Stimulated activated CD8-positive, alpha-beta memory T cell treated with anti-CD3 and anti-CD28 coated beads, Interleukin-15, amount 100 ng/mL, for 24 hours (primary cell): ENCODE data around the gene RNF115.
"Not testable (repeated sequence)": the region's sequence is repeated elsewhere in the genome, so short reads cannot be mapped to it uniquely, and the experiment has no call there.

Source experiments
- DNase-seq: peaks from one replicate; pipeline ENCODE4 v3.0.0-alpha.2; 2020; ENCODE audit warnings: low read depth

Gene RNF115

DNA sequence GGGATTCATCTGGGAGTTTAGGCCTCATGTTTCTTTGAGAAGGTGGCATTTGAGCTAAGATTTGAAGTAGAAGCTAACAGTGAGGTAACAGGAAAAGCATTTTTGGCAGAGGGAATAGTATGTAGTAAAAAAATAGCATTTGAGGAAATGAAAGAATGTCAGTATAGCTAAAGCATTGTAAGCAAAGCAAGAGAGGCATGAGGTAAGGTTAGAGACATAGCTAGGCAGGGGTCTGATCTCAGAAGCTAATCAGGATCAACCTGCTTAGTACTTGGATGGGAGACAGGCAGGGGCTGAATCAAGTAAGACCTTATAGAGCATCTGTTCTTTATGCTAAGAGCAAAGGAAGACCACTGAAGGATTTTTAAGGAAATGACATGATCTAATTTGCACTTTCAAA lies 4.1 kb upstream of the RNF115 start:
- DNase-seq, result no peak

- DNase-seq, result no peak
These were observed 2.1 kb upstream of the RNF115 start for GRCh38 chr1:145826030-145826429.

GRCh38 chr1:145824499-145824842 lies 576 bp upstream of the RNF115 start:
- DNase-seq, result no peak

DNA sequence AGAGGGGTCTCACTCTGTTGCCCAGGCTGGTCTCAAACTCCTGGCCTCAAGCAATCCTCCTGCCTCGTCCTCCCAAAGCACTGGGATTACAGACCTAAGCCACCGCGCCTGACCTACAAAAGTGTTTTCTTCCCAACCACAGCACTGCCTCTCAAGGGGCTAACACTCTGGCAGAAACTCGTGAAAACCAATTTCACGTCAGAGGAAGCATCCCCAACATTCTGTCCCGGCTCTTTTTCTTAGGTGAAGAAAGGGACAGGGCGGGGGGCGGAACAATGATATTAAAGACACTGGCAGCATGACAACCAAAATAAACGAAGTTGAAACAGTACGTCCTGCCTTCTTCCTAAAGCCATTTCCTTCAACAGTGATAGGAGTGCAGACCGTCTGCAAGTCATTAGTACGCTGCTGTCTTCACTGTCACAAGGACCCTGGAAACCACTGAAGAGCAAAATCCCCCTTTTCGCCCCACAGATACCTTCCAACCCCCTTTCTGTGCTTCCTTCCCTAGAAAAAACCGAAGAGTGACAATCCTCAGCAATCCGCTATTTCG lies 1.0 kb downstream of the RNF115 start:
- DNase-seq, result not testable (repeated sequence)

GRCh38 chr1:145818095-145818494 lies 5.8 kb downstream of the RNF115 start:
- DNase-seq, result not testable (repeated sequence)

DNA sequence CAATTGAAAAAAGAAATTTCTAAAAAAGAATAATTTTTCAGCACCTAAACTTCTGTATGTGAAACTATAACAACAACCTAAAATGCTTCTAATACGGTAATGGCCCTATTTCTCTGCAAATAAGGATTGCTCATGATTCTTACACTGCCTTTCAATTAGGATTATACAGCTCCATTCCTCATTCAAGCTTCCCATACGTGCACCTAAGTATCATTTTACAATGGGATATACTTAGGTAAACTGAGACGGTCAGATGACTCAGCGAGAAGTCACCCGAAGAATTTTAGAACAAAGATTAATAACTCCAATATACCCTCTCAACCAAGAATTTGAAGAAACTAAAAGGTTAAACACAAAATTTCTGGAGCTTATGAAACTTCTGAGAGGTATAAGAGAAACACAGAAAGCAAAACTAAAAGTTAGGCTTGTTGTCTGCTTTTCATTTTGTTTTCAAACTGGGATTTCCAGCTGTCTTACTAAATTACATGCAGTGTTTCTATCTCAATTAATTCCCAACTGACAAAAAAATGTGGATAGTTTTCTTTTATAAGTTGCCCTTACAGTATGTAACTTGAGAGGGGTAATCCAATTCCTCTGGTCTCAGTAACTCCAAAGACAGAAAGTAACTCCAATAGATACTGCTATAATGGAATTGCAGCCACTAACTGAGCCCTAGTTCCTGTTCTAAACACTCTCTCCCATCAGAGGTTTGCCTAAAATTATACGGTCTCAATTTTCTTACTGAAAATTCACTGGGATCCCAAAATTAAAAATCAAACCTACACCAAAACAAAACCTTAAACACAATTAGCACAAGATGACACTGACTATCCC lies 10.7 kb downstream of the RNF115 start:
- not testable (repeated sequence) for DNase-seq

DNA sequence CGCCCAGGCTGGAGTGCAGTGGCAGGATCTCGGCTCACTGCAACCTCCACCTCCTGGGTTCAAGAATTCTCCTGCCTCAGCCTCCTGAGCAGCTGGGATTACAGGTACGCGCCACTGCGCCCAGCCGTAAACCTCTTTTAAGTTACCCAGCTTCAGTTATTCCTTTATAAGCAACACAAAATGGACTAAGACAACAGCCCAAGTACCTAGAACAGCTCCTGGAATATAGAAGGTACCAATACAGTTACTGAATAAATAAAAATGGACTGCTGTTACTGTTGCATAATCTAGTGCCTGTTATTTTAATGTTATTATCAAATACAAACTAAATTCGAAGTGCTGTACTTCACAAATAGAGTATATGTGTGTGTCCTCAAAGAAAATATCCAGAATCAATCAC lies 17.1 kb downstream of the RNF115 start:
- DNase-seq, result no peak

DNA sequence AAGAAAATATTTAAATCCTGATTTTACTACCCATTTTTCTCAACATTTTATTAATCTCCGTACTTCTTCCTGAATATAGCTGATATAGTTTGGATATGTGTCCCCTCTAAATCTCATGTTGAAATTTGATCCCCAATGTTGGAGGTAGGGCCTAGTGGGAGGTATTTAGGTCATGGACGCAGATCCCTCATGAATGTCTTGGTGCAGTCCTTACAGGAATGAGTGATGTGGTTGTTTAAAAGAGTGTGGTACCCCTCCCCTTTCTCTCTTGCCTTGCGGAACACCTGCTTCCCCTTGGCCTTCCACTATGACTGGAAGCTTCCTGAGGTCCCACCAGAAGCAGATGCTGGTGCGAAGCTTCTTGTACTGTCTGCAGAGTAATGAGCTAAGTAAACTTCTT lies 17.5 kb downstream of the RNF115 start:
- no peak for DNase-seq

DNA sequence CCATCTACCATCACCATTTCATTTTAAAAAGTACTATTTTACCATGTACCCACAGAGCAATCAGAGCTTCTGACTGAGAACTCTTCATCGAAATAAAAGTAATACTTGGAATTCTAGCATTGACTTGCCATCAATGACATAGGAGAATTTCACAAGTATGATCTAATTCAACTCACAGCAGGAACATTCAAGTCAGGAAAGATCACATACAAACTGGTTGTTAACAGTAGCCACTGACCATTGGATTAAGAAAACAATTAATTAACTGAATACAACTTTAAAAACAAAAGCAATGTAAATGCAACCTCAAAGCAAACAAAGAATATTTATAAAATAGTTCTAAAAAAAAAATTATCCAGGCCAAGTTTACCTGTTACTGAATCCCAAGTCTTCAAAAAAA lies 18.8 kb downstream of the RNF115 start:
- DNase-seq, result no peak

- DNase-seq, result no peak
These were observed 19.5 kb downstream of the RNF115 start for GRCh38 chr1:145804235-145805045.

DNA sequence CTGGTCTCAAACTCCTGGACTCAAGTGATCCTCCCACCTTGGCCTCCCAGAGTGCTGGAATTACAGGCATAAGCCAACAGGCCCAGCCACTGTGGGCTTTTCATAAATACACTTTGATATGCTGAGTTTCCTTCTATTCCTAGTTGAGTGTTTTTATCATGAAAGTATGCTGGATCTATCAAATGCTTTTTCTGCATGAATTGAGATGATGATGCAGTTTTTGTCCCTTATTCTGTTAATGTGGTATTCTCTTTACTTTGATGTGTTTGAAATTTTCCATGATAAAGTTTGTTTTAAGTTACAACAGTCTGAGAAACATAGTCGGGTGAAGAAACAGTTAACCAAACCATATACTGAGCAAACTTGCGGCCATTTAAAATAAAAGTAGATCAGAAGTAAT lies 24.1 kb downstream of the RNF115 start:
- no peak for DNase-seq

DNA sequence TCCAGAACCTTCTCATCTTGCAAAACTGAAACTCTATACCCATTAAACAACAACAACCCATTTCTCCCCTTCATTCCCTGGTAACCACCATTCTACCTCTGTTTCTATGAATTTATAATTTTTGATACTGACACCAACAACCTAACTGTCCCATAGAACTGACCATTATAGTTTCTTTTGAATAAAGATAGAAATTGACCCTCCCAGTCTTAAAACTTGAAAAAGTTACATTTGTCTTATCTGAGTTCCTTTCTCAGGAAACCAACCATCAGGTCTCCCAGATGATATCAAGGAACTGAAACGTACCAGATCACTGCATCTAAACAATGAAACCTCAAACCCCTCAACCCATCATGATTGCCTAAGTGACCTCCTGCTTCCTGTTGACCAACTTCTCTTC lies 27.1 kb downstream of the RNF115 start:
- DNase-seq, result no peak

DNA sequence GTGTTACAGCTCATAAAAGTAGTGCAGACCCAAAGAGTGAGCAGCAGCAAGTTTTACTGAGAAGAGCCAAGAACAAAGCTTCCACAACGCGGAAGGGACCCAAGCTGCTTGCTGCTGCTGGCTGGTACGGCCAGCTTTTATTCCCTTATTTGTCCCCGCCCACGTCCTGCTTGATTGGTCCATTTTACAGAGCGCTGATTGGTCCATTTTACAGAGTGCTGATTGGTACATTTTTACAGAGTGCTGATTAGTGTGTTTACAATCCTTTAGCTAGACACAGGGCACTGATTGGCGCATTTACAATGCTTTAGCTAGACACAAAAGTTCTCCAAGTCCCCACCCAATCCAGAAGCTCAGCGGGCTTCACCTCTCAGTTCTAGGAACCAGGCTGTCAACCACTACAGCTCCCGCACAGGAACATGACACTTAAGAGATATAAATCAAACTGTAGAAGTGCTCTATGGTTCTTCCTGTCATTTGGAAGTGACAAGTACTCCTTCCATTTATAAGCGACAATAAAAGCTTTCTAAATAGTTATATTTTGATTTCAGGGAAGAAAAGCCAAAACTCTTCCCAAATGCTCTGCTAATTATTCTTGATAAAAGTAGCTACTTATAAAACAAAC lies 28.5 kb downstream of the RNF115 start:
- DNase-seq, result no peak

- no peak for DNase-seq
These were observed 31.4 kb downstream of the RNF115 start for GRCh38 chr1:145792484-145792883.

DNA sequence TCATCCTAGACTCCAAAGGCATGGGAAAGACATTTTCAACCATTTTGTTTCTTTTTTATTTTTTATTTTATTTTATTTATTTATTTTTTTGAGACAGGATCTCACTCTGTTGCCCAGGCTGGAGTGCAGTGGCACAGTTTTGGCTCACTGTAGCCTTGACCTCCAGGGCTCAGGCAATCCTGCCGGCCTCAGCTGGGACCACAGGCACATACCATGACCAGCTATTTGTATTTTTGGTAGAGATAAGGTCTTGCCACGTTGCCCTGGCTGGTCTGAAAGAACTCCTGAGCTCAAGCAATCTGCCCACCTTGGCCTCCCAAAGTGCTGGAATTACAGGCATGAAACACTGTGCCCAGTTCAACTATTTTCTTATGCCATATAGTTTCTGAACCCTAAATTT lies 32.0 kb downstream of the RNF115 start:
- not testable (repeated sequence) for DNase-seq

DNA sequence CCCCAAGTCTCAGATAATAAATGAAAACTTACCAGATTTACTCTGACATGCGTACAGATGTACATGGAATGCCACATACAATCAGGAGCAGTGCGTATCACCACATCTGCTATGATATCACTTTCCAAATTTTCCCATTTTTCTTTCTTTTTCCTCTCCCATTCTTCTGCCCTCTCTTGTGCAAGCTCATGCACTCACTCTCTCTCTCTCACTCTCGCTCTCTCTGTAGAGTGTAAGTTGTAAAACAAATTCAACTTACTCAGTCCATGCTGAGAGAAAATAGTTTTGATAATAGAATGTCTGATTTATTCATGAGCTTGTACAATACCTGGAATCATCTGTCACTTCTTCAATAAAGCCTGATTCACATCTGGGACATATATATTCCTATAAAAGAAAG lies 35.3 kb downstream of the RNF115 start:
- DNase-seq, result no peak

- DNase-seq, result no peak
These were observed 37.6 kb downstream of the RNF115 start for GRCh38 chr1:145786271-145786670.

- no peak for DNase-seq
These were observed 38.3 kb downstream of the RNF115 start for GRCh38 chr1:145785547-145785946.

GRCh38 chr1:145784409-145784808 lies 39.5 kb downstream of the RNF115 start:
- no peak for DNase-seq

GRCh38 chr1:145782272-145783099 lies 41.4 kb downstream of the RNF115 start:
- DNase-seq, result no peak

- DNase-seq, result no peak
These were observed 45.8 kb downstream of the RNF115 start for GRCh38 chr1:145778146-145778540.
